Right hindlimb (tissue), 1 donor: Measurements from ENCODE around the gene CHCHD4.
"Not testable (repeated sequence)": the region's sequence is repeated elsewhere in the genome, so short reads cannot be mapped to it uniquely, and the experiment has no call there.

ENCODE experiments used
- DNase-seq: peaks from one replicate; pipeline ENCODE4 v3.0.0-alpha.2; 2018

CHCHD4 gene

GRCh38 chr3:14133876-14134275 is 9.2 kb upstream of the CHCHD4 start:
- DNase-seq = no peak

- DNase-seq = no peak
Observed at GRCh38 chr3:14133188-14133800, 8.6 kb upstream of the CHCHD4 start.

- no peak for DNase-seq
Observed at GRCh38 chr3:14132689-14133088, 8.0 kb upstream of the CHCHD4 start.

- no peak for DNase-seq
Observed at GRCh38 chr3:14132120-14132519, 7.5 kb upstream of the CHCHD4 start.

GRCh38 chr3:14131134-14131533 is 6.5 kb upstream of the CHCHD4 start:
- DNase-seq = no peak

- DNase-seq = no peak
Observed at GRCh38 chr3:14130707-14131106, 6.0 kb upstream of the CHCHD4 start.

GRCh38 chr3:14130230-14130629 is 5.6 kb upstream of the CHCHD4 start:
- no peak for DNase-seq

GRCh38 chr3:14129296-14129695 is 4.6 kb upstream of the CHCHD4 start:
- no peak for DNase-seq

GRCh38 chr3:14128724-14129123 is 4.1 kb upstream of the CHCHD4 start:
- no peak for DNase-seq

GRCh38 chr3:14127516-14128161 is 3.0 kb upstream of the CHCHD4 start:
- DNase-seq = no peak

- no peak for DNase-seq
Observed at GRCh38 chr3:14126887-14127505, 2.3 kb upstream of the CHCHD4 start.

GRCh38 chr3:14126017-14126886 is 1.6 kb upstream of the CHCHD4 start:
- DNase-seq = no peak

- DNase-seq = peak; percentile 72
Observed at GRCh38 chr3:14125193-14126016, 735 bp upstream of the CHCHD4 start.

GRCh38 chr3:14124223-14124614 is 451 bp downstream of the CHCHD4 start:
- DNase-seq = no peak

GRCh38 chr3:14123308-14124222 is 1.1 kb downstream of the CHCHD4 start:
- DNase-seq = no peak

- DNase-seq = no peak
Observed at GRCh38 chr3:14122301-14122700, 2.4 kb downstream of the CHCHD4 start.

GRCh38 chr3:14121859-14122258 is 2.8 kb downstream of the CHCHD4 start:
- DNase-seq = no peak

GRCh38 chr3:14120921-14121448 is 3.7 kb downstream of the CHCHD4 start:
- not testable (repeated sequence) for DNase-seq

- no peak for DNase-seq
Observed at GRCh38 chr3:14120111-14120920, 4.4 kb downstream of the CHCHD4 start.

GRCh38 chr3:14119651-14120050 is 5.0 kb downstream of the CHCHD4 start:
- DNase-seq = no peak
